Trophoblast cell (in vitro differentiated cells and primary cell): ENCODE measurements around the gene P4HA3.

ENCODE experiments used
- DNase-seq, 2 donors: peaks; one replicate each; pipeline ENCODE4 v3.0.0-alpha.2; 2016
- H2AFZ ChIP-seq: 2 replicates; pipeline ENCODE4 v1.6.1; 2013; ENCODE audit warnings: low read length, moderate library complexity, mild to moderate bottlenecking; ENCODE audit not compliant: insufficient read depth, poor library complexity
- H2AK5ac ChIP-seq: 2 replicates; pipeline ENCODE4 v1.6.1; 2013; ENCODE audit warnings: mild to moderate bottlenecking, low read length
- H2BK120ac ChIP-seq: 2 replicates; pipeline ENCODE4 v1.6.1; 2013; ENCODE audit warnings: low read length, mild to moderate bottlenecking, moderate library complexity; ENCODE audit not compliant: insufficient read depth, poor library complexity
- H2BK12ac ChIP-seq: 2 replicates; pipeline ENCODE4 v1.6.1; 2013; ENCODE audit warnings: mild to moderate bottlenecking, low read length, moderate library complexity
- H2BK5ac ChIP-seq: 2 replicates; pipeline ENCODE4 v1.6.1; 2013; ENCODE audit warnings: low read length, low read depth, moderate library complexity, mild to moderate bottlenecking; ENCODE audit not compliant: poor library complexity
- H3K14ac ChIP-seq: 2 replicates; pipeline ENCODE4 v1.6.1; 2013; ENCODE audit warnings: mild to moderate bottlenecking, low read length
- H3K18ac ChIP-seq: 2 replicates; pipeline ENCODE4 v1.6.1; 2013; ENCODE audit warnings: mild to moderate bottlenecking, low read length
- H3K23ac ChIP-seq: 2 replicates; pipeline ENCODE4 v1.6.1; 2013; ENCODE audit warnings: low read length
- H3K27ac ChIP-seq: 2 replicates; pipeline ENCODE4 v1.5.1; 2013; ENCODE audit warnings: low read depth, mild to moderate bottlenecking, inconsistent platforms, low read length, moderate library complexity
- H3K27me3 ChIP-seq: 2 replicates; pipeline ENCODE4 v1.6.1; 2013; ENCODE audit warnings: inconsistent platforms, mild to moderate bottlenecking, low read length, moderate library complexity; ENCODE audit not compliant: insufficient read depth
- H3K36me3 ChIP-seq, 2 experiments: 1 replicate in 1 of 2; 2 replicates in 1 of 2; pipeline ENCODE4 v1.6.1; 2013; ENCODE audit warnings: low read length in 2 of 2, mild to moderate bottlenecking in 2 of 2, moderate library complexity in 1 of 2; ENCODE audit not compliant: insufficient read depth in 2 of 2, control insufficient read depth in 1 of 2
- H3K4ac ChIP-seq: 2 replicates; pipeline ENCODE4 v1.6.1; 2013; ENCODE audit warnings: low read depth, mild to moderate bottlenecking, low read length, moderate library complexity
- H3K4me1 ChIP-seq, 2 experiments: 1 replicate in 1 of 2; 2 replicates in 1 of 2; pipeline ENCODE4 v1.6.1; 2013; ENCODE audit warnings: low read length in 2 of 2, mild to moderate bottlenecking in 2 of 2, moderate library complexity in 1 of 2; ENCODE audit not compliant: insufficient read depth in 2 of 2, control insufficient read depth in 1 of 2
- H3K4me2 ChIP-seq: 2 replicates; pipeline ENCODE4 v1.6.1; 2013; ENCODE audit warnings: inconsistent platforms, mild to moderate bottlenecking, low read length, moderate library complexity
- H3K4me3 ChIP-seq: 2 replicates; pipeline ENCODE4 v1.5.1; 2013; ENCODE audit warnings: mild to moderate bottlenecking, low read depth, low read length, inconsistent platforms
- H3K79me1 ChIP-seq: one replicate; pipeline ENCODE4 v1.6.1; 2013; ENCODE audit warnings: low read length
- H3K79me2 ChIP-seq: 2 replicates; pipeline ENCODE4 v1.6.1; 2013; ENCODE audit warnings: low read length, mild to moderate bottlenecking; ENCODE audit not compliant: control insufficient read depth, insufficient read depth, poor library complexity
- H3K9ac ChIP-seq: 2 replicates; pipeline ENCODE4 v1.6.1; 2013; ENCODE audit warnings: mild to moderate bottlenecking, low read length
- H3K9me3 ChIP-seq: 2 replicates; pipeline ENCODE4 v1.6.1; 2013; ENCODE audit warnings: low read depth, mild to moderate bottlenecking, control low read depth, inconsistent platforms, low read length; ENCODE audit not compliant: insufficient read depth
- H4K12ac ChIP-seq: 2 replicates; pipeline ENCODE4 v1.6.1; 2013; ENCODE audit warnings: low read depth, mild to moderate bottlenecking, low read length, moderate library complexity
- H4K8ac ChIP-seq: 2 replicates; pipeline ENCODE4 v1.6.1; 2013; ENCODE audit warnings: low read depth, mild to moderate bottlenecking, low read length, moderate library complexity
- H4K91ac ChIP-seq: one replicate; pipeline ENCODE4 v1.6.1; 2013; ENCODE audit warnings: low read depth, mild to moderate bottlenecking, low read length, moderate library complexity
- WGBS: extraction: QIAGEN DNeasy Blood & Tissue Kit; methylation state at CpG from one replicate; pipeline ENCODE4 v1.1.7; 2013; ENCODE audit warnings: missing lambda C conversion rate; ENCODE audit not compliant: insufficient read length, insufficient coverage; ENCODE audit errors: extremely low coverage; 5-methylcytosine and 5-hydroxymethylcytosine counted together

The P4HA3 gene

GRCh38 chr11:74288161-74288560, 23.3 kb downstream of the P4HA3 start:
- no CpG with 5 or more reads among the region's 1 CpG for WGBS
- no peaks in the 10 kb centered on the region for H3K27me3 ChIP-seq

GRCh38 chr11:74284466-74284865, 27.0 kb downstream of the P4HA3 start:
- Histone ChIP-seq H3K14ac (no peak overlapping the region), H2BK120ac (no peak overlapping the region), H4K8ac (no peak overlapping the region), H3K27ac (no peak overlapping the region), H3K9me3 (no peaks in the 10 kb centered on the region), H2BK12ac (no peak overlapping the region), H2AFZ (no peak overlapping the region), H4K12ac (no peak overlapping the region), H3K4me1 (no peaks in the 10 kb centered on the region), H3K79me1 (no peaks in the 10 kb centered on the region), H3K27me3 (no peaks in the 10 kb centered on the region), H3K4ac (no peak overlapping the region), H3K79me2 (no peaks in the 10 kb centered on the region), H4K91ac (no peak overlapping the region), H2AK5ac (no peak overlapping the region), H2BK5ac (no peak overlapping the region), H3K4me2 (no peak overlapping the region), H3K36me3 (no peaks in the 10 kb centered on the region), H3K23ac (no peak overlapping the region), H3K9ac (no peak overlapping the region), H3K4me3 (no peak overlapping the region), H3K18ac (no peak overlapping the region)
- no peak for DNase-seq
- no CpG with 5 or more reads among the region's 2 CpGs for WGBS

More at GRCh38 chr11:74288161-74288560, 23.3 kb downstream of the P4HA3 start:
- no peak overlapping the region for H3K18ac ChIP-seq
- DNase-seq, result no peak
- no peaks in the 10 kb centered on the region for H3K4me1 ChIP-seq
- no peak overlapping the region for H3K27ac ChIP-seq
- no peak overlapping the region for H3K23ac ChIP-seq
- no peak overlapping the region for H2AFZ ChIP-seq
- H2BK12ac ChIP-seq, result no peak overlapping the region
- no peaks in the 10 kb centered on the region for H3K79me2 ChIP-seq
- no peaks in the 10 kb centered on the region for H3K36me3 ChIP-seq
- no peak overlapping the region for H3K4me2 ChIP-seq
- H3K79me1 ChIP-seq, result no peaks in the 10 kb centered on the region
- no peak overlapping the region for H3K9ac ChIP-seq
- no peak overlapping the region for H4K12ac ChIP-seq
- H2AK5ac ChIP-seq, result no peak overlapping the region
- no peaks in the 10 kb centered on the region for H3K9me3 ChIP-seq
- H3K4ac ChIP-seq, result no peak overlapping the region
- H4K8ac ChIP-seq, result no peak overlapping the region
- no peak overlapping the region for H3K14ac ChIP-seq
- H2BK5ac ChIP-seq, result no peak overlapping the region
- no peak overlapping the region for H2BK120ac ChIP-seq
- H4K91ac ChIP-seq, result no peak overlapping the region
- no peak overlapping the region for H3K4me3 ChIP-seq

- Histone ChIP-seq H3K9ac (no peak overlapping the region), H3K79me1 (no peaks in the 10 kb centered on the region), H3K4ac (no peak overlapping the region), H2AFZ (no peak overlapping the region), H3K4me2 (no peak overlapping the region), H3K18ac (no peak overlapping the region), H3K4me3 (no peak overlapping the region), H3K79me2 (no peaks in the 10 kb centered on the region), H2BK5ac (no peak overlapping the region), H3K27ac (no peak overlapping the region), H3K23ac (no peak overlapping the region), H4K12ac (no peak overlapping the region), H3K4me1 (peaks cover 3 to 4% of the 10 kb centered on the region in 2 experiments), H3K14ac (no peak overlapping the region), H3K9me3 (no peaks in the 10 kb centered on the region), H2AK5ac (no peak overlapping the region), H2BK120ac (no peak overlapping the region), H3K36me3 (no peaks in the 10 kb centered on the region), H3K27me3 (no peaks in the 10 kb centered on the region), H2BK12ac (no peak overlapping the region), H4K8ac (no peak overlapping the region), H4K91ac (no peak overlapping the region)
- no peak for DNase-seq
- no CpG with 5 or more reads among the region's 3 CpGs for WGBS
Measured at GRCh38 chr11:74283580-74284180, 27.8 kb downstream of the P4HA3 start.

- WGBS, result no CpG with 5 or more reads among the region's 5 CpGs
- no peak overlapping the region for H2BK12ac ChIP-seq
- H3K4ac ChIP-seq, result no peak overlapping the region
- no peak overlapping the region for H3K27ac ChIP-seq
- no peak overlapping the region for H3K4me3 ChIP-seq
- H3K23ac ChIP-seq, result no peak overlapping the region
- no peak overlapping the region for H4K12ac ChIP-seq
- no peaks in the 10 kb centered on the region for H3K79me1 ChIP-seq
- H3K36me3 ChIP-seq, result no peaks in the 10 kb centered on the region
- DNase-seq, result no peak
- H3K14ac ChIP-seq, result no peak overlapping the region
- no peak overlapping the region for H2BK120ac ChIP-seq
- H3K18ac ChIP-seq, result no peak overlapping the region
- H4K91ac ChIP-seq, result no peak overlapping the region
- peaks cover 3 to 5% of the 10 kb centered on the region in 2 experiments for H3K4me1 ChIP-seq
- H4K8ac ChIP-seq, result no peak overlapping the region
- H2BK5ac ChIP-seq, result no peak overlapping the region
- H3K9ac ChIP-seq, result no peak overlapping the region
- no peak overlapping the region for H2AFZ ChIP-seq
- no peaks in the 10 kb centered on the region for H3K9me3 ChIP-seq
- no peak overlapping the region for H2AK5ac ChIP-seq
- no peaks in the 10 kb centered on the region for H3K27me3 ChIP-seq
- H3K79me2 ChIP-seq, result no peaks in the 10 kb centered on the region
- no peak overlapping the region for H3K4me2 ChIP-seq
Measured at GRCh38 chr11:74282914-74283371, 28.5 kb downstream of the P4HA3 start.
